GM21529 (cell line): ENCODE measurements around the gene AK1.
A peak's percentile ranks its signal among the peaks of the same experiment; 100 is the strongest.

ENCODE experiments used
- ATAC-seq: cut with Tn5 transposase; IDR thresholded peaks from one replicate; pipeline ENCODE4 v1.9.1; 2021; ENCODE audit not compliant: unreplicated experiment

Gene AK1

GRCh38 chr9:127877566-127877998 is at the start of gene AK1:
Gene AK1 (minus strand): TSS chr9:127877675. CDS start chr9:127874617, 3,058 bp downstream.
- ATAC-seq = no peak

GRCh38 chr9:127926906-127927200 is 49.4 kb upstream of the AK1 start:
- no peak for ATAC-seq

- no peak for ATAC-seq
These were observed 48.8 kb upstream of the AK1 start for GRCh38 chr9:127925959-127926905.

GRCh38 chr9:127924736-127925444 is 47.4 kb upstream of the AK1 start:
- no peak for ATAC-seq

- no peak for ATAC-seq
These were observed 46.3 kb upstream of the AK1 start for GRCh38 chr9:127923771-127924170.

- no peak for ATAC-seq
These were observed 45.6 kb upstream of the AK1 start for GRCh38 chr9:127923046-127923445.

- ATAC-seq = no peak
These were observed 44.2 kb upstream of the AK1 start for GRCh38 chr9:127921557-127922120.

GRCh38 chr9:127920794-127921193 is 43.3 kb upstream of the AK1 start:
- no peak for ATAC-seq

- no peak for ATAC-seq
These were observed 41.9 kb upstream of the AK1 start for GRCh38 chr9:127919253-127919815.

GRCh38 chr9:127918183-127919107 is 41.0 kb upstream of the AK1 start:
- ATAC-seq = no peak

GRCh38 chr9:127917603-127918002 is 40.1 kb upstream of the AK1 start:
- ATAC-seq = no peak

GRCh38 chr9:127916720-127917581 is 39.5 kb upstream of the AK1 start, which contains the start of gene ST6GALNAC4:
Gene ST6GALNAC4 (minus strand): TSS chr9:127917041. CDS start chr9:127916419, 622 bp downstream.
- peak; percentile 68 for ATAC-seq

GRCh38 chr9:127915801-127916719 is 38.6 kb upstream of the AK1 start:
- no peak for ATAC-seq

- ATAC-seq = no peak
These were observed 37.9 kb upstream of the AK1 start for GRCh38 chr9:127915325-127915752.

- ATAC-seq = no peak
These were observed 36.2 kb upstream of the AK1 start for GRCh38 chr9:127913682-127914081.

GRCh38 chr9:127912882-127913281 is 35.4 kb upstream of the AK1 start:
- no peak for ATAC-seq

- ATAC-seq = no peak
These were observed 34.8 kb upstream of the AK1 start for GRCh38 chr9:127912296-127912695.

- no peak for ATAC-seq
These were observed 33.2 kb upstream of the AK1 start for GRCh38 chr9:127910613-127911205.
